ENCODE data around the gene B4GALNT1.

DNA sequence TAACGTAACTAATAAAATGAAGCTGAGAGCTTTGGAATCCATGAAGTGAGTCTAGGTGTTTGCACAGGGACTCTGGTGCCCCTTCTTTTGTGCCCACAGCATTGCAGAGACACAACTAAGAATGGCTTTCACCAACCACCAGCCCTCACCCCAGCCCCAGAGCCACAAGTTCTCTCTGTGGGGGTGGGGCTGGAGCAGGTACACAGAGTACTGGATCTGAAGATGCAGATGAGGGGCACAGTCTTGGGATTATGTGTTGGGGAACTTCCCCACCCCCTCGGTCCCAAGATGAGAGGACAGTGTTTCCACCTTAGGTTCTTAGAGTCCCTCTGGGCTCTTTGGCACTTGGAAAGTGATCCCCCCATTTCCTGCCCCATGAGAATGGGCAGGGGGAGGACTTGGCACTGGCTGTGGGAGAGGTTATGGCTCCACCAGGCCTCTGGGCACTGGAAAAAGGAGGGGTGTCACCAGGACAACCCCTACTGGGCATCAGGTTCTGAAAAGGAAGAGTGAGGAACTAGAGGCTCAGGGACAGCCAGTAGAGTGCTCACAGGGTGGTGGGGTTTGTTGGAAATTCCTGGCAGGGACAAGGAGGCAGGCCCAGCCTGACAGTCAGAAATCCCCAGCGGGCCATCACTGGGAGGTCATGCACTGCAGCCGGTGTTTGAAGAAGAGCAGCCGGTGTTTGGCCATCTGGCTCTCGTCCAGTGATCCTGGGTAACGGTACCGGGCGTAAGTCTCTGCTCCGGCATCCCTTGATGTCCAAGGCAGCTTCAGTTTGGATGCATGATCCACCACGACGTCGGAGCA, 6.7 kb downstream of the B4GALNT1 start:
- TF ChIP-seq, protein P1, sequence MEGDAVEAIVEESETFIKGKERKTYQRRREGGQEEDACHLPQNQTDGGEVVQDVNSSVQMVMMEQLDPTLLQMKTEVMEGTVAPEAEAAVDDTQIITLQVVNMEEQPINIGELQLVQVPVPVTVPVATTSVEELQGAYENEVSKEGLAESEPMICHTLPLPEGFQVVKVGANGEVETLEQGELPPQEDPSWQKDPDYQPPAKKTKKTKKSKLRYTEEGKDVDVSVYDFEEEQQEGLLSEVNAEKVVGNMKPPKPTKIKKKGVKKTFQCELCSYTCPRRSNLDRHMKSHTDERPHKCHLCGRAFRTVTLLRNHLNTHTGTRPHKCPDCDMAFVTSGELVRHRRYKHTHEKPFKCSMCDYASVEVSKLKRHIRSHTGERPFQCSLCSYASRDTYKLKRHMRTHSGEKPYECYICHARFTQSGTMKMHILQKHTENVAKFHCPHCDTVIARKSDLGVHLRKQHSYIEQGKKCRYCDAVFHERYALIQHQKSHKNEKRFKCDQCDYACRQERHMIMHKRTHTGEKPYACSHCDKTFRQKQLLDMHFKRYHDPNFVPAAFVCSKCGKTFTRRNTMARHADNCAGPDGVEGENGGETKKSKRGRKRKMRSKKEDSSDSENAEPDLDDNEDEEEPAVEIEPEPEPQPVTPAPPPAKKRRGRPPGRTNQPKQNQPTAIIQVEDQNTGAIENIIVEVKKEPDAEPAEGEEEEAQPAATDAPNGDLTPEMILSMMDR (IDR thresholded peaks at IDR 0.05; ENCODE audit: poor library complexity, severe bottlenecking) = no peak
- no peak for TF ChIP-seq POLR2AphosphoS5 (IDR thresholded peaks at IDR 0.05)
- no peak for TF ChIP-seq MXI1 (conservative IDR thresholded peaks at IDR 0.05; ENCODE audit: poor library complexity, severe bottlenecking)
- no peak for TF ChIP-seq TAF1 (IDR thresholded peaks at IDR 0.05; ENCODE audit: low read depth)
- TF ChIP-seq EZH2 (IDR thresholded peaks at IDR 0.05; ENCODE audit: borderline replicate concordance, insufficient read depth, low read length, poor library complexity, severe bottlenecking) = no peak
- TF ChIP-seq, protein P2, sequence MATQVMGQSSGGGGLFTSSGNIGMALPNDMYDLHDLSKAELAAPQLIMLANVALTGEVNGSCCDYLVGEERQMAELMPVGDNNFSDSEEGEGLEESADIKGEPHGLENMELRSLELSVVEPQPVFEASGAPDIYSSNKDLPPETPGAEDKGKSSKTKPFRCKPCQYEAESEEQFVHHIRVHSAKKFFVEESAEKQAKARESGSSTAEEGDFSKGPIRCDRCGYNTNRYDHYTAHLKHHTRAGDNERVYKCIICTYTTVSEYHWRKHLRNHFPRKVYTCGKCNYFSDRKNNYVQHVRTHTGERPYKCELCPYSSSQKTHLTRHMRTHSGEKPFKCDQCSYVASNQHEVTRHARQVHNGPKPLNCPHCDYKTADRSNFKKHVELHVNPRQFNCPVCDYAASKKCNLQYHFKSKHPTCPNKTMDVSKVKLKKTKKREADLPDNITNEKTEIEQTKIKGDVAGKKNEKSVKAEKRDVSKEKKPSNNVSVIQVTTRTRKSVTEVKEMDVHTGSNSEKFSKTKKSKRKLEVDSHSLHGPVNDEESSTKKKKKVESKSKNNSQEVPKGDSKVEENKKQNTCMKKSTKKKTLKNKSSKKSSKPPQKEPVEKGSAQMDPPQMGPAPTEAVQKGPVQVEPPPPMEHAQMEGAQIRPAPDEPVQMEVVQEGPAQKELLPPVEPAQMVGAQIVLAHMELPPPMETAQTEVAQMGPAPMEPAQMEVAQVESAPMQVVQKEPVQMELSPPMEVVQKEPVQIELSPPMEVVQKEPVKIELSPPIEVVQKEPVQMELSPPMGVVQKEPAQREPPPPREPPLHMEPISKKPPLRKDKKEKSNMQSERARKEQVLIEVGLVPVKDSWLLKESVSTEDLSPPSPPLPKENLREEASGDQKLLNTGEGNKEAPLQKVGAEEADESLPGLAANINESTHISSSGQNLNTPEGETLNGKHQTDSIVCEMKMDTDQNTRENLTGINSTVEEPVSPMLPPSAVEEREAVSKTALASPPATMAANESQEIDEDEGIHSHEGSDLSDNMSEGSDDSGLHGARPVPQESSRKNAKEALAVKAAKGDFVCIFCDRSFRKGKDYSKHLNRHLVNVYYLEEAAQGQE (IDR thresholded peaks at IDR 0.05; ENCODE audit: borderline replicate concordance) = no peak
- TF ChIP-seq EP300 (conservative IDR thresholded peaks at IDR 0.05; ENCODE audit: poor library complexity, severe bottlenecking) = no peak

Data from neural cell (in vitro differentiated cells).